Pancreas (tissue), 10 donors: Measurements from ENCODE around the gene ARFGAP3. TPM values are rescaled to one million over a fixed set of nuclear protein-coding genes. Genes with fewer than 3 reads are reported as not detected.
"Not testable (repeated sequence)": the region's sequence is repeated elsewhere in the genome, so short reads cannot be mapped to it uniquely, and the experiment has no call there.

Experiments used
- ATAC-seq, 4 donors: fragments of 200-7000 bp; cut with Tn5 transposase; one replicate each; pipeline versions ENCODE4 v1.8.0 to v1.9.1; 2020; ENCODE audit warnings: mild to moderate bottlenecking in 4 of 4, moderate library complexity in 4 of 4
- DNase-seq, 6 donors: peaks; one replicate each; pipeline ENCODE4 v3.0.0-alpha.2; 2020
- FAIRE-seq: peaks from 2 replicates; lab custom pipeline; 2012; peaks lifted over from hg19 to GRCh38; lab: Jason Lieb, UNC
- H3K27ac ChIP-seq, 4 donors: fragments of 200-600 bp; sonication (generic); 1 replicate in 3 of 4; 2 replicates in 1 of 4; pipeline versions ENCODE4 v1.5.0 to v1.8.0; 2020
- H3K27me3 ChIP-seq, 4 donors: fragments of 200-600 bp; one replicate each; pipeline ENCODE4 v1.8.0; 2021
- H3K36me3 ChIP-seq, 3 donors: fragments of 200-600 bp; sonication (generic) in 1 of 3; one replicate each; pipeline versions ENCODE4 v1.5.0 to v1.8.0; 2020 to 2021
- H3K4me1 ChIP-seq, 3 donors: fragments of 200-600 bp; one replicate each; pipeline ENCODE4 v1.8.0; 2021
- H3K4me3 ChIP-seq, 4 donors: fragments of 200-600 bp; sonication (generic) in 2 of 4; one replicate each; pipeline versions ENCODE4 v1.5.0 to v1.8.0; 2020 to 2021
- H3K9me3 ChIP-seq, 4 donors: fragments of 200-600 bp; one replicate each; pipeline ENCODE4 v1.8.0; 2021
- CTCF ChIP-seq, 4 donors: fragments of 200-600 bp; sonication (generic) in 3 of 4; IDR thresholded peaks; one replicate each; pipeline versions ENCODE4 v1.5.0 to v1.8.0; 2021; ENCODE audit warnings: antibody characterized with exemption in 4 of 4
- WGBS, 2 donors: extraction: QIAGEN DNeasy Blood & Tissue Kit; methylation state at CpG; one replicate each; pipeline ENCODE4 v1.1.7; 2013; 5-methylcytosine and 5-hydroxymethylcytosine counted together
- intact Hi-C, 3 donors: fragments of 100-400 bp; cut with DNase I; formaldehyde crosslinking; loops; one replicate each; pipeline versions ENCODE4 v1.11.1 to v1.14.2; 2022
- polyA plus RNA-seq, 2 donors: library from polyadenylated mRNA; stranded (reverse); fragments of 200-250 nt; gene quantifications; one replicate each; pipeline ENCODE4 v1.2.3, GENCODE V29; 2013
- total RNA-seq, 6 donors: library from RNA; stranded (reverse); fragmentation: NEBNext Ultra II Directional in 4 of 6; extraction: Animal tissue kit (Norgen Biotek cat#: 25700) in 4 of 6; gene quantifications; one replicate each; pipeline versions ENCODE4 v1.2.1 to v1.2.4, GENCODE V29; 2021 to 2023
- donor health status: healthy with polysubstance abuse.
- donor health status: DM: no; HTN: no; CAD: no; lungs with moderate emphysema.
- donor health status: DM: no; HTN: no; CAD: no.
- donor health status: control.
- donor health status: control.
- donor health status: Bipolar disorder and iron deficiency.
- donor health status: DM: yes; HTN: yes; CAD: no.
- donor health status: DM: no; HTN: no; CAD: no.
- donor health status: DM: no; HTN: no; CAD: no.
- donor health status: DM: yes; HTN: yes; CAD: no.

The ARFGAP3 gene
- total and polyA plus RNA-seq, 8 donors, result 39.1 to 75.3 (median 61.1) TPM

GRCh38 chr22:42788021-42788420, 69.1 kb downstream of the ARFGAP3 start:
- no peaks in the 10 kb centered on the region for H3K9me3 ChIP-seq
- no peak for TF ChIP-seq CTCF (IDR thresholded peaks at IDR 0.05)
- FAIRE-seq, result no peak
- no peak for ATAC-seq
- H3K4me1 ChIP-seq, result no peaks in the 10 kb centered on the region
- intact Hi-C loops, result loop anchor here in 1 of 3 donors (10.0 kb wide), 1 partner anchor 123 kb away; no protein-coding TSS in a partner anchor
- WGBS, 2 donors, result 73 to 84% methylated on average over 10 to 12 of the region's 12 CpGs
- peak in 1 of 6 donors; percentile 37 for DNase-seq
- H3K4me3 ChIP-seq, result no peak overlapping the region
- H3K27me3 ChIP-seq, result no peaks in the 10 kb centered on the region
- no peak overlapping the region for H3K27ac ChIP-seq
- H3K36me3 ChIP-seq, result no peaks in the 10 kb centered on the region

GRCh38 chr22:42787357-42787736, 69.7 kb downstream of the ARFGAP3 start:
- ATAC-seq (no peak), FAIRE-seq (no peak), DNase-seq (no peak)
- Histone ChIP-seq H3K9me3 (no peaks in the 10 kb centered on the region), H3K36me3 (no peaks in the 10 kb centered on the region), H3K4me3 (no peak overlapping the region), H3K4me1 (no peaks in the 10 kb centered on the region), H3K27me3 (no peaks in the 10 kb centered on the region), H3K27ac (no peak overlapping the region)
- intact Hi-C loops, result loop anchor here in 1 of 3 donors (10.0 kb wide), 1 partner anchor 123 kb away; no protein-coding TSS in a partner anchor
- WGBS, 2 donors, result 83 to 84% methylated on average over 14 of the region's 14 CpGs
- no peak for TF ChIP-seq CTCF (IDR thresholded peaks at IDR 0.05)

- Histone ChIP-seq H3K4me3 (no peak overlapping the region), H3K4me1 (no peaks in the 10 kb centered on the region), H3K36me3 (no peaks in the 10 kb centered on the region), H3K9me3 (no peaks in the 10 kb centered on the region), H3K27ac (no peak overlapping the region), H3K27me3 (no peaks in the 10 kb centered on the region)
- no peak for TF ChIP-seq CTCF (IDR thresholded peaks at IDR 0.05)
- DNase-seq (peak in 1 of 6 donors; percentile 33), FAIRE-seq (no peak), ATAC-seq (no peak)
- intact Hi-C loops, result loop anchor here in 1 of 3 donors (10.0 kb wide), 1 partner anchor 122 kb away; no protein-coding TSS in a partner anchor
- WGBS, 2 donors, result 82 to 93% methylated on average over 16 of the region's 16 CpGs
These were observed 70.3 kb downstream of the ARFGAP3 start for GRCh38 chr22:42786606-42787356.

- WGBS, 2 donors, result 83 to 85% methylated on average over 20 of the region's 20 CpGs
- intact Hi-C loops, result loop anchor here in 1 of 3 donors (10.0 kb wide), 1 partner anchor 121 kb away; no protein-coding TSS in a partner anchor
- H3K4me1 ChIP-seq, result no peaks in the 10 kb centered on the region
These were observed 71.2 kb downstream of the ARFGAP3 start for GRCh38 chr22:42785706-42786499.

GRCh38 chr22:42782306-42782705, 74.8 kb downstream of the ARFGAP3 start:
- WGBS, 2 donors, result 78 to 94% methylated on average over 9 of the region's 9 CpGs
- not testable (repeated sequence) for H3K36me3 ChIP-seq, FAIRE-seq, H3K4me1 ChIP-seq, DNase-seq, H3K9me3 ChIP-seq, H3K27me3 ChIP-seq, H3K4me3 ChIP-seq, H3K27ac ChIP-seq, ATAC-seq
- intact Hi-C loops, result loop anchor here in 1 of 3 donors (10.0 kb wide), 1 partner anchor 118 kb away; no protein-coding TSS in a partner anchor

More at GRCh38 chr22:42785706-42786499, 71.2 kb downstream of the ARFGAP3 start:
- ATAC-seq (no peak), FAIRE-seq (no peak), DNase-seq (no peak)
- H3K9me3 ChIP-seq, result no peaks in the 10 kb centered on the region
- no peak overlapping the region for H3K4me3 ChIP-seq
- no peaks in the 10 kb centered on the region for H3K36me3 ChIP-seq
- no peak overlapping the region for H3K27ac ChIP-seq
- H3K27me3 ChIP-seq, result no peaks in the 10 kb centered on the region
- no peak for TF ChIP-seq CTCF (IDR thresholded peaks at IDR 0.05)
